ENCODE data around the gene ZNHIT6.
"Not testable (repeated sequence)": the region's sequence is repeated elsewhere in the genome, so short reads cannot be mapped to it uniquely, and the experiment has no call there.

ZNHIT6 gene

DNA sequence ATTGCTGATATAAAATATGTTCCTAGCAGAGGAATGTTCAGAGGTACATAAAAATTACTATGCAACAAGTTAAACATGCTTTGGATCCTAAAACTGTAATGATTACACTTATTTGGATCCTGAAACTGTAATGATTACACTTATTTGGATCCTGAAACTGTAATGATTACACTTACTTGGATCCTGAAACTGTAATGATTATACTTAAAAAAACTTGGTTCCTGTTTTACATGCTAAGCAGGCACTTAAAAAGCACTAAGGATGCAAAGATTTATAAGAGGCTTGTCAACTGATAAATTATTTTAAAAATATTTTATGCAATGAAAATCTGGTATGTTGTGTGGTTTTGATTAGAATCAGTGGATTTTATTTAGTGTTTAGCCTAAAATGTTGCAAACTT lies 47.7 kb downstream of the ZNHIT6 start:
- H3K27me3 ChIP-seq (ENCODE audit: control insufficient read depth, insufficient read depth, low read length): no peaks in the 10 kb centered on the region
- no peaks in the 10 kb centered on the region for H3K4me1 ChIP-seq (ENCODE audit: control insufficient read depth, insufficient read depth, low read length)
- H3K36me3 ChIP-seq (ENCODE audit: control insufficient read depth, insufficient read depth, low read length): no peaks in the 10 kb centered on the region
- H3K4me3 ChIP-seq (ENCODE audit: low read length): no peak overlapping the region
- H3K9ac ChIP-seq (ENCODE audit: low read length): no peak overlapping the region
- no peaks in the 10 kb centered on the region for H3K9me3 ChIP-seq (ENCODE audit: control insufficient read depth, low read length)

DNA sequence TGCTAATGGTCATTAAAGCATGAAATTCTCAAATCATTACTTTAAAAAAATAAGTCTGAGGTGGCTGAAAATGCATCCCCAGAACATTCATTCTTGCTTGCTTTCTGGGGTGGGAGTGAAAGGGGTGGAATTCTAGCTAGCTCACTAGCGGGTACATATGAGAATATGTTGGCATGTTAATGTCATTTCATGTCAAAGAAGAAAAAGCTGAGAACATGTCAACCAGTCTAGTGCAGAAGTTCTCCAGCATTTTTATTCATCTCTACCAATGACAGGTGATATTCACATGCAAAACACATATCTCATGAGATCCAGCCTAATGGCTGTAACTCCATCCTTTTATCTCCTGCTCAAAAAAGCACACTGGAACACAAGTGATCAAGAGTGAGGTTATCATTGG lies 49.1 kb downstream of the ZNHIT6 start:
- Histone ChIP-seq H3K36me3 (ENCODE audit: control insufficient read depth, insufficient read depth, low read length) (no peaks in the 10 kb centered on the region), H3K4me1 (ENCODE audit: control insufficient read depth, insufficient read depth, low read length) (peaks cover 7% of the 10 kb centered on the region), H3K9me3 (ENCODE audit: control insufficient read depth, low read length) (no peaks in the 10 kb centered on the region), H3K9ac (ENCODE audit: low read length) (no peak overlapping the region), H3K27me3 (ENCODE audit: control insufficient read depth, insufficient read depth, low read length) (no peaks in the 10 kb centered on the region), H3K4me3 (ENCODE audit: low read length) (no peak overlapping the region)

DNA sequence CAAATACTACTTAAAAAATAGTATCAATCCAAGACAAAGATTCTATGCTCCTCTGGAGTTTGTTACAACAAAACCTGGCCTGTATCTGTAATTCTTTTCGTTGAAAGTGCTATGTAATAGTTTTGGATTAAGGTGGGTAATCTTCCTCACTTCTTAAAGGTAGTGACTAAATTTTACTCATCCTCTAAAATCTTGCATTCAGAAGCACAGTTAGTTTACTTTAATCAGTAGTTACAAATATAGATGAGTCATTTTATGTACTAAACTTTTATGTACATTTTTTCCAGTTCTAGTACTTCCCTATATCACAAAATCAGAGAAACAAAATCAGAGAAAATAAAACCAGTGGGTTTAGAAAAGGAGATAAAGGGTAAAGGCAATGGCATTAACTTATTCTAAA lies 51.3 kb downstream of the ZNHIT6 start:
- H3K9ac ChIP-seq (ENCODE audit: low read length): no peak overlapping the region
- H3K4me3 ChIP-seq (ENCODE audit: low read length): no peak overlapping the region
- H3K27me3 ChIP-seq (ENCODE audit: control insufficient read depth, insufficient read depth, low read length): no peaks in the 10 kb centered on the region
- H3K9me3 ChIP-seq (ENCODE audit: control insufficient read depth, low read length): no peaks in the 10 kb centered on the region
- H3K4me1 ChIP-seq (ENCODE audit: control insufficient read depth, insufficient read depth, low read length): peaks cover 7% of the 10 kb centered on the region
- H3K36me3 ChIP-seq (ENCODE audit: control insufficient read depth, insufficient read depth, low read length): no peaks in the 10 kb centered on the region

DNA sequence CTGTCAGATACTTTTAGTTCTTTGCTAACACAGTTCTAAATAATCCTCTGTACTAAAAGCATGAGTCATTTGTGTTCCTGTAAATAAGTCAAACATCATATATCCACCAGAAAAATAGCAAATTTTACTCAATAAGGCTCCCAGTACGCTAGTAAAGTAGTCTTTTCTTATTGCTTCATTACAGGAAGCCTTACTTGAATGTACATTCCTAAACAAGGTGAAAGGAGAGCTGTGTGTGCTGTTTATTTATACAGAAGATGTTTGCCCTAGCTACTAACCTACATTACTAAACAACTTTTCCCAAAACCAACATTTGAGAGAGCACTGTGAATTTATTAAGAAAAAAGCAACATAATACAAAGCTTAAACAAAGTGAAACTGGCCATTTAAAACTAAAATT lies 52.0 kb downstream of the ZNHIT6 start:
- Histone ChIP-seq H3K27me3 (ENCODE audit: control insufficient read depth, insufficient read depth, low read length) (no peaks in the 10 kb centered on the region), H3K4me3 (ENCODE audit: low read length) (no peak overlapping the region), H3K9me3 (ENCODE audit: control insufficient read depth, low read length) (no peaks in the 10 kb centered on the region), H3K9ac (ENCODE audit: low read length) (no peak overlapping the region), H3K36me3 (ENCODE audit: control insufficient read depth, insufficient read depth, low read length) (no peaks in the 10 kb centered on the region), H3K4me1 (ENCODE audit: control insufficient read depth, insufficient read depth, low read length) (peaks cover 7% of the 10 kb centered on the region)

DNA sequence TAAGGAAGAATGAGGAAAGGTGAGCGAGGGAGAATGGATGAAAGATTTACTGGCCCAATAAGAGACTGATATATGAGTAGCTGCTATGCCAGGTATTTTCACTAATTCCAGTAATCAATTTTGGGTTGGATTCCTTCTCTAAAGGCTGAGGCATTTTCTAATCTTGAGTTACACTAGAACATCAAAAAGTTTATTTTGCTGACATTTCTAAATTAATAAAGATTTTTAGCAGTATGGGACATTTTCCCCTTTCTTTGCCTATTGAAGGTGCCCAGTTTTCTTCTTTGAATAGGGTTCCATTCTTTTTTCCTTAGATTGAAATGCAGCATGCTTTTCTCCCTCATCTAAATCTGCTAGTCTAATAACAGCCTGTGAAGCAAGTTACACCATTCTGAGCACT lies 52.9 kb downstream of the ZNHIT6 start:
- Histone ChIP-seq H3K4me1 (ENCODE audit: control insufficient read depth, insufficient read depth, low read length) (peaks cover 7% of the 10 kb centered on the region), H3K27me3 (ENCODE audit: control insufficient read depth, insufficient read depth, low read length) (no peaks in the 10 kb centered on the region), H3K9me3 (ENCODE audit: control insufficient read depth, low read length) (no peaks in the 10 kb centered on the region), H3K36me3 (ENCODE audit: control insufficient read depth, insufficient read depth, low read length) (no peaks in the 10 kb centered on the region), H3K4me3 (ENCODE audit: low read length) (no peak overlapping the region), H3K9ac (ENCODE audit: low read length) (no peak overlapping the region)

DNA sequence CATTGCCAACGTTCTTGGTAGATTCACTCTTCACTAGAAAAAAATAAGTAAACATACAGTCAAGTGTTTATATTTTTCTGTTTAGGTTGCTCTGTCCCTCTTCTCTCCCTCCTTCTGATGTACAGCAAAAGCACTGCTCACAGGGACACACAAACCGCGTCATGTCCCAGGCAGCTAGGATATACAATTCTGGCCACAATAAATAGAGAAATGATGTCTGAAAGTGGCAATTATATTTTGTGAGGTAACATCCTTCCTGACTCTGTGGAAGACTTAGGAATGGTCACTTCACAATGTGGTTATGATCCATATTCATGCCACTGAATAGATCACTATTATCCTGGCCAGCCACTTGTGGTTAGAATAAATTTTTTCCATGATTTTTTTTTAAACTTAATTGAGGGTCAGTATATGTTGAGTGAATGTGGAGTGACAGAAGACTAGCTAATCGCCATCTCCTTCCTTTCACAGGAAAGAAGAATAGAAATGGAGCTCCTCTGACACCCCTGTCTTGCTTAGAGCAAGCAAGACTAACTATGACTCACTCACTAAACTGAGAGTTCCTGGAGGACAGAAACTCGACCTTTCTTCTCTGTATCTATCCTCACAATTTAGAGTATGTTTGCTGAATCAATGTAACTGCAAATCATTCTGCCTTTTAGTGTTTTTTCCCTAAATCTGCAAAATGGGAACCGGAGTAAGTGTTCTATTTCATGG lies 54.0 kb downstream of the ZNHIT6 start:
- no peaks in the 10 kb centered on the region for H3K9me3 ChIP-seq (ENCODE audit: control insufficient read depth, low read length)
- H3K4me3 ChIP-seq (ENCODE audit: low read length): no peak overlapping the region
- no peaks in the 10 kb centered on the region for H3K36me3 ChIP-seq (ENCODE audit: control insufficient read depth, insufficient read depth, low read length)
- H3K9ac ChIP-seq (ENCODE audit: low read length): no peak overlapping the region
- H3K4me1 ChIP-seq (ENCODE audit: control insufficient read depth, insufficient read depth, low read length): peaks cover 7% of the 10 kb centered on the region
- no peaks in the 10 kb centered on the region for H3K27me3 ChIP-seq (ENCODE audit: control insufficient read depth, insufficient read depth, low read length)

DNA sequence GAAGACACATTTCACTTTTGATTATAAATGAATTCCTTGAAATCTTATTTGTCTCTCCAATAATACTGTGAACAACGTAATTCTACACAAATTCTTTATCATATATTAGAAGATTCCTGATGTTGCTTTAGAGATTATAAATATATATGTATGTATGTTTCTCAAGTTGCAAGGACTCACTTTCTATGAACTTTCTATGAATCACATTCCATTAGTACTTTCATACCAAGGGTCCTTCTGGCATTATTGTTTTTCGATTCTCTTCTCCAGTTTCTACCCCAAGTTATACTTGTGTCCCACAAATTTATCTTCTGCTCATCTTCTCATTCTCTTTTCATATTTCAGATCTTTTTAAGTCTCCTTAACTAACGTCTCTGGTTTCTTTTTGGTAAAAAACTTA lies 55.9 kb downstream of the ZNHIT6 start:
- Histone ChIP-seq H3K9ac (ENCODE audit: low read length) (no peak overlapping the region), H3K27me3 (ENCODE audit: control insufficient read depth, insufficient read depth, low read length) (no peaks in the 10 kb centered on the region), H3K4me3 (ENCODE audit: low read length) (no peak overlapping the region), H3K4me1 (ENCODE audit: control insufficient read depth, insufficient read depth, low read length) (peaks cover 7% of the 10 kb centered on the region), H3K36me3 (ENCODE audit: control insufficient read depth, insufficient read depth, low read length) (no peaks in the 10 kb centered on the region), H3K9me3 (ENCODE audit: control insufficient read depth, low read length) (no peaks in the 10 kb centered on the region)

DNA sequence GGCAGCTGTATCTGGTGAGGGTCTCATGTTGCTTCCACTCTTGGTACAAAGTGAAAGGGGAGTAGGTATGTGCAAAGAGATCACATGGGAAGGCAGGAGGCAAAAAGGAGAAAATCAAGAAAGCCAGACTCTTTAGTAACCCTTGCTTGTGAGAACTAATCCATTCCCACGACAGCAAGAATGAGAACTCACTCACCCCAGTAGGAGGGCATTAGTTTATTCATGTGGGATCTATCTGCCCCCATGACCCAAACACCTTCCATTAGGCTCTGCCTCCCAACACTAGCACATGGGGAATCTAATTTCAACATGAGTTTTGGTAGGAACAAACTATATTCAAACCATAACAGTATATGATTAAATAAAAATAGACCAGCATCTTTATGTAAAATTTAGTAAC lies 57.6 kb downstream of the ZNHIT6 start:
- Histone ChIP-seq H3K9me3 (ENCODE audit: control insufficient read depth, low read length) (no peaks in the 10 kb centered on the region), H3K27me3 (ENCODE audit: control insufficient read depth, insufficient read depth, low read length) (no peaks in the 10 kb centered on the region), H3K9ac (ENCODE audit: low read length) (no peak overlapping the region), H3K4me1 (ENCODE audit: control insufficient read depth, insufficient read depth, low read length) (peaks cover 7% of the 10 kb centered on the region), H3K36me3 (ENCODE audit: control insufficient read depth, insufficient read depth, low read length) (no peaks in the 10 kb centered on the region), H3K4me3 (ENCODE audit: low read length) (no peak overlapping the region)

DNA sequence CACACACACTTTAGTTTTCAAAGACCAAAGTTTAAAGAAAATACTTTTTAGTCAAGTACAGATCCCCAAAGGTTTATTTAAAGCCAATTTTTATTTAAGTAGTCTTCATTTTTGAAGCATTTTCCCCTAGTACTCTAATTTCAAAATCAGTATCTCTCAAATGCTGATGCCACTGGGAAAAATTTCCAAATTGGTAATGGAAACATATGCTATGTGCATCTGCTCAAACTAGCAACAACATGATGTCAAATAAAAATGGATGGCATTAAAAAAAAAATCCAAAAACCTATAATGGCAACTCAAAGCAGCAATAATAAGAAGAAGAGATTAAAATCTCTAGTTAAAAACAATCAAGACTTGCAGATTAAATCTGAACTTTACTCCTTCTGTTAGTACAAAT lies 58.6 kb downstream of the ZNHIT6 start:
- no peak overlapping the region for H3K9ac ChIP-seq (ENCODE audit: low read length)
- no peaks in the 10 kb centered on the region for H3K36me3 ChIP-seq (ENCODE audit: control insufficient read depth, insufficient read depth, low read length)
- H3K4me3 ChIP-seq (ENCODE audit: low read length): no peak overlapping the region
- H3K4me1 ChIP-seq (ENCODE audit: control insufficient read depth, insufficient read depth, low read length): peaks cover 1% of the 10 kb centered on the region
- no peaks in the 10 kb centered on the region for H3K9me3 ChIP-seq (ENCODE audit: control insufficient read depth, low read length)
- H3K27me3 ChIP-seq (ENCODE audit: control insufficient read depth, insufficient read depth, low read length): no peaks in the 10 kb centered on the region

DNA sequence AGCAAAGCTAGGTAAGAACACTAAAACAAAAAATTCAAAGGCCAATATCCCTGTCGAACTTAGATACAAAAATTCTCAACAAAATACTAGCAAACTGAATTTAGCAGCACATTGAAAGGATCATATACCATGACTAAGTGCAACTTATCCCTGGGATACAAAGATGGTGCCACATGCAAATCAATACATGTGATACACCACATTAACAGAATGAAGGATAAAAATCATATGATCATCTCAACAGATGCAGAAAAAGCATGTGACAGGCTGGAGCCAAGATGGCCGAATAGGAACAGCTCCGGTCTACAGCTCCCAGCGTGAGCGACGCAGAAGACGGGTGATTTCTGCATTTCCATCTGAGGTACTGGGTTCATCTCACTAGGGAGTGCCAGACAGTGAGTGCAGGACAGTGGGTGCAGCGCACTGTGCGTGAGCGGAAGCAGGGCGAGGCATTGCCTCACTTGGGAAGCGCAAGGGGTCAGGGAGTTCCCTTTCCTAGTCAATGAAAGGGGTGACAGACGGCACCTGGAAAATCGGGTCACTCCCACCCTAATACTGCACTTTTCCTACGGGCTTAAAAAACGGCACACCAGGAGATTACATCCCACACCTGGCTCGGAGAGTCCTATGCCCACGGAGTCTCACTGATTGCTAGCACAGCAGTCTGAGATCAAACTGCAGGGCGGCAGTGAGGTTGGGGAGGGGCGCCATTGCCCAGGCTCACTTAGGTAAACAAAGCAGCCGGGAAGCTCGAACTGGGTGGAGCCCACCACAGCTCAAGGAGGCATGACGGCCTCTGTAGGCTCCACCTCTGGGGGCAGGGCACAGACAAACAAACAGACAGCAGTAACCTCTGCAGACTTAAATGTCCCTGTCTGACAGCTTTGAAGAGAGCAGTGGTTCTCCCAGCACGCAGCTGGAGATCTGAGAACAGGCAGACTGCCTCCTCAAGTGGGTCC lies 66.4 kb downstream of the ZNHIT6 start:
- not testable (repeated sequence) for H3K36me3 ChIP-seq (ENCODE audit: control insufficient read depth, insufficient read depth, low read length); H3K9ac ChIP-seq (ENCODE audit: low read length); H3K4me1 ChIP-seq (ENCODE audit: control insufficient read depth, insufficient read depth, low read length); H3K4me3 ChIP-seq (ENCODE audit: low read length); H3K27me3 ChIP-seq (ENCODE audit: control insufficient read depth, insufficient read depth, low read length); H3K9me3 ChIP-seq (ENCODE audit: control insufficient read depth, low read length)

DNA sequence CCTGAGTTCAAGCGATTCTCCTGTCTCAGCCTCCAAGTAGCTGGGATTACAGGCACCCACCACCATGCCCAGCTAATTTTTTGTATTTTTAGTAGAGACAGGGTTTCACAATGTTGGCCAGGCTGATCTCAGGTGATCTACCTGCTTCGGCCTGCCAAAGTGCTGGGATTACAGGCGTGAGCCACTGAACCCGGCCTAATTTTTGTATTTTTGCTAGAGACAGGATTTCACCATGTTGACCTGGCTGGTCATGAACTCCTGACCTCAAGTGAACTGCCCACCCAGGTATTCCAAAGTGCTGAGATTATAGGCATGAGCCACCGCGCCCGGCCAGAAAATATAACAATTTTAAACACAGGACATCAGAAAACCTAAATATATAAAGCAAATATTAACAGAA lies 68.3 kb downstream of the ZNHIT6 start:
- H3K9ac ChIP-seq (ENCODE audit: low read length); H3K4me3 ChIP-seq (ENCODE audit: low read length); H3K36me3 ChIP-seq (ENCODE audit: control insufficient read depth, insufficient read depth, low read length); H3K27me3 ChIP-seq (ENCODE audit: control insufficient read depth, insufficient read depth, low read length); H3K9me3 ChIP-seq (ENCODE audit: control insufficient read depth, low read length); H3K4me1 ChIP-seq (ENCODE audit: control insufficient read depth, insufficient read depth, low read length): not testable (repeated sequence)

DNA sequence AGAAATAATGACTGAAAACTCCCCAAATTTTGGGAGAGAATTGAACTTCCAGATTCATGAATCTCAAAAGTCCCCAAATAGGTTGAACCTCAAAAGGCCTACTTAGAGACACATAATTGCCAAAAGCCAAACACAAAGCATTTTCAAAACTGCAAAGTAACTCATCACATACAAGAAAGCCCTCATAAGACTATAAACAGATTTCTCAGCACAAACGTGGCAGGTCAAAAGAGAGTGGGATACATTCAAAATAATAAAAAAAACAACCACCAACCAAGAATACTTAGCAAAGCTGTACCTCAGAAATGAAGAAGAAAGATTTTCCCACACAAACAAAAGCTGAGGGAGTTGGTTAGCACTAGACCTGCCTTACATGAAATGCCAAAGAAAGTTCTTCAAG lies 69.8 kb downstream of the ZNHIT6 start:
- H3K36me3 ChIP-seq (ENCODE audit: control insufficient read depth, insufficient read depth, low read length): no peaks in the 10 kb centered on the region
- no peaks in the 10 kb centered on the region for H3K4me1 ChIP-seq (ENCODE audit: control insufficient read depth, insufficient read depth, low read length)
- no peak overlapping the region for H3K4me3 ChIP-seq (ENCODE audit: low read length)
- H3K9me3 ChIP-seq (ENCODE audit: control insufficient read depth, low read length): no peaks in the 10 kb centered on the region
- H3K27me3 ChIP-seq (ENCODE audit: control insufficient read depth, insufficient read depth, low read length): no peaks in the 10 kb centered on the region
- no peak overlapping the region for H3K9ac ChIP-seq (ENCODE audit: low read length)
